ENCODE data around the gene MAPK13.

DNA sequence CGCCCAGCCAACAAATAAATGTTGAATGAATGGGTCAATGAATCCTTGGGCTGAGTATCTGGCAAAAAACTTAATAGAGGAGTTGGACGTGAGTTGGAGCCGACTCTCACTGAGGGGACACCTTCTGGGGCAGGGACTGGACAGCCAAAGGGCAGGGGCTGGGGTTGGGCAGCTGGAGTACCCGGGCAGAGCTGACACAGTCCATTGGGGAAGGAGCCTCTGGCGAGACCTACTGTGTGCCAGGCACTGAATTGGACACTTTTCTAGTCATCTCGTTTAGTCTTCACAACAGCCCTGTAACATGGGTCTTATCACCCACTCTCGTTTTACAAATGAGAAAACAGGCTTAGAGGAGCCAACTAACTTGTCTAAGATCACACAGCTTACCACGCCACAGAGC lies 4.7 kb upstream of the MAPK13 start:
- TF ChIP-seq JUND (IDR thresholded peaks at IDR 0.05) (no peak), HNF4G (IDR thresholded peaks at IDR 0.05) (no peak), SP1 (IDR thresholded peaks at IDR 0.05) (no peak), EGR1 (IDR thresholded peaks at IDR 0.05; ENCODE audit: low read depth in 2 of 2) (no peak), FOXA2 (IDR thresholded peaks at IDR 0.05) (no peak), HNF4A (conservative IDR thresholded peaks at IDR 0.05) (no peak), NR2F2 (IDR thresholded peaks at IDR 0.05) (no peak), RAD21 (IDR thresholded peaks at IDR 0.05) (no peak), YY1 (IDR thresholded peaks at IDR 0.05) (no peak)
- TF ChIP-seq, protein P1, sequence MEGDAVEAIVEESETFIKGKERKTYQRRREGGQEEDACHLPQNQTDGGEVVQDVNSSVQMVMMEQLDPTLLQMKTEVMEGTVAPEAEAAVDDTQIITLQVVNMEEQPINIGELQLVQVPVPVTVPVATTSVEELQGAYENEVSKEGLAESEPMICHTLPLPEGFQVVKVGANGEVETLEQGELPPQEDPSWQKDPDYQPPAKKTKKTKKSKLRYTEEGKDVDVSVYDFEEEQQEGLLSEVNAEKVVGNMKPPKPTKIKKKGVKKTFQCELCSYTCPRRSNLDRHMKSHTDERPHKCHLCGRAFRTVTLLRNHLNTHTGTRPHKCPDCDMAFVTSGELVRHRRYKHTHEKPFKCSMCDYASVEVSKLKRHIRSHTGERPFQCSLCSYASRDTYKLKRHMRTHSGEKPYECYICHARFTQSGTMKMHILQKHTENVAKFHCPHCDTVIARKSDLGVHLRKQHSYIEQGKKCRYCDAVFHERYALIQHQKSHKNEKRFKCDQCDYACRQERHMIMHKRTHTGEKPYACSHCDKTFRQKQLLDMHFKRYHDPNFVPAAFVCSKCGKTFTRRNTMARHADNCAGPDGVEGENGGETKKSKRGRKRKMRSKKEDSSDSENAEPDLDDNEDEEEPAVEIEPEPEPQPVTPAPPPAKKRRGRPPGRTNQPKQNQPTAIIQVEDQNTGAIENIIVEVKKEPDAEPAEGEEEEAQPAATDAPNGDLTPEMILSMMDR (IDR thresholded peaks at IDR 0.05; ENCODE audit: low read depth, low read length, missing input control): no peak
- TF ChIP-seq, protein P2, sequence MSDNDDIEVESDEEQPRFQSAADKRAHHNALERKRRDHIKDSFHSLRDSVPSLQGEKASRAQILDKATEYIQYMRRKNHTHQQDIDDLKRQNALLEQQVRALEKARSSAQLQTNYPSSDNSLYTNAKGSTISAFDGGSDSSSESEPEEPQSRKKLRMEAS (IDR thresholded peaks at IDR 0.05): no peak
- TF ChIP-seq, protein P3, sequence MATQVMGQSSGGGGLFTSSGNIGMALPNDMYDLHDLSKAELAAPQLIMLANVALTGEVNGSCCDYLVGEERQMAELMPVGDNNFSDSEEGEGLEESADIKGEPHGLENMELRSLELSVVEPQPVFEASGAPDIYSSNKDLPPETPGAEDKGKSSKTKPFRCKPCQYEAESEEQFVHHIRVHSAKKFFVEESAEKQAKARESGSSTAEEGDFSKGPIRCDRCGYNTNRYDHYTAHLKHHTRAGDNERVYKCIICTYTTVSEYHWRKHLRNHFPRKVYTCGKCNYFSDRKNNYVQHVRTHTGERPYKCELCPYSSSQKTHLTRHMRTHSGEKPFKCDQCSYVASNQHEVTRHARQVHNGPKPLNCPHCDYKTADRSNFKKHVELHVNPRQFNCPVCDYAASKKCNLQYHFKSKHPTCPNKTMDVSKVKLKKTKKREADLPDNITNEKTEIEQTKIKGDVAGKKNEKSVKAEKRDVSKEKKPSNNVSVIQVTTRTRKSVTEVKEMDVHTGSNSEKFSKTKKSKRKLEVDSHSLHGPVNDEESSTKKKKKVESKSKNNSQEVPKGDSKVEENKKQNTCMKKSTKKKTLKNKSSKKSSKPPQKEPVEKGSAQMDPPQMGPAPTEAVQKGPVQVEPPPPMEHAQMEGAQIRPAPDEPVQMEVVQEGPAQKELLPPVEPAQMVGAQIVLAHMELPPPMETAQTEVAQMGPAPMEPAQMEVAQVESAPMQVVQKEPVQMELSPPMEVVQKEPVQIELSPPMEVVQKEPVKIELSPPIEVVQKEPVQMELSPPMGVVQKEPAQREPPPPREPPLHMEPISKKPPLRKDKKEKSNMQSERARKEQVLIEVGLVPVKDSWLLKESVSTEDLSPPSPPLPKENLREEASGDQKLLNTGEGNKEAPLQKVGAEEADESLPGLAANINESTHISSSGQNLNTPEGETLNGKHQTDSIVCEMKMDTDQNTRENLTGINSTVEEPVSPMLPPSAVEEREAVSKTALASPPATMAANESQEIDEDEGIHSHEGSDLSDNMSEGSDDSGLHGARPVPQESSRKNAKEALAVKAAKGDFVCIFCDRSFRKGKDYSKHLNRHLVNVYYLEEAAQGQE (IDR thresholded peaks at IDR 0.05): no peak
- TF ChIP-seq, protein P4, sequence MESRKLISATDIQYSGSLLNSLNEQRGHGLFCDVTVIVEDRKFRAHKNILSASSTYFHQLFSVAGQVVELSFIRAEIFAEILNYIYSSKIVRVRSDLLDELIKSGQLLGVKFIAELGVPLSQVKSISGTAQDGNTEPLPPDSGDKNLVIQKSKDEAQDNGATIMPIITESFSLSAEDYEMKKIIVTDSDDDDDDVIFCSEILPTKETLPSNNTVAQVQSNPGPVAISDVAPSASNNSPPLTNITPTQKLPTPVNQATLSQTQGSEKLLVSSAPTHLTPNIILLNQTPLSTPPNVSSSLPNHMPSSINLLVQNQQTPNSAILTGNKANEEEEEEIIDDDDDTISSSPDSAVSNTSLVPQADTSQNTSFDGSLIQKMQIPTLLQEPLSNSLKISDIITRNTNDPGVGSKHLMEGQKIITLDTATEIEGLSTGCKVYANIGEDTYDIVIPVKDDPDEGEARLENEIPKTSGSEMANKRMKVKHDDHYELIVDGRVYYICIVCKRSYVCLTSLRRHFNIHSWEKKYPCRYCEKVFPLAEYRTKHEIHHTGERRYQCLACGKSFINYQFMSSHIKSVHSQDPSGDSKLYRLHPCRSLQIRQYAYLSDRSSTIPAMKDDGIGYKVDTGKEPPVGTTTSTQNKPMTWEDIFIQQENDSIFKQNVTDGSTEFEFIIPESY (IDR thresholded peaks at IDR 0.05): no peak
- TF ChIP-seq, protein P5, sequence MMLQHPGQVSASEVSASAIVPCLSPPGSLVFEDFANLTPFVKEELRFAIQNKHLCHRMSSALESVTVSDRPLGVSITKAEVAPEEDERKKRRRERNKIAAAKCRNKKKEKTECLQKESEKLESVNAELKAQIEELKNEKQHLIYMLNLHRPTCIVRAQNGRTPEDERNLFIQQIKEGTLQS (IDR thresholded peaks at IDR 0.05): no peak

All from liver (tissue), 3 donors.